Stomach (tissue), 4 donors: ENCODE results near the gene CHST11.

Experiments
- EP300 ChIP-seq: sonication (generic); formaldehyde crosslinking; IDR thresholded peaks from one replicate; pipeline ENCODE4 v1.6.1; 2017; ENCODE audit warnings: antibody characterized with exemption
- POLR2A ChIP-seq, 4 donors: fragments of 450-650 bp; IDR thresholded peaks; one replicate each; pipeline ENCODE4 v1.6.1; 2016; ENCODE audit warnings: antibody characterized with exemption in 4 of 4, control low read depth in 2 of 4, mild to moderate bottlenecking in 1 of 4, moderate library complexity in 1 of 4
- POLR2AphosphoS5 ChIP-seq, 3 donors: sonication (generic); formaldehyde crosslinking; IDR thresholded peaks; one replicate each; pipeline ENCODE4 v1.6.1; 2016; ENCODE audit warnings: antibody characterized with exemption in 3 of 3
- TF ChIP-seq, protein P1 (sequence below), 7 experiments: fragments of 450-650 bp in 4 of 7; fragments of 200-600 bp in 3 of 7; sonication (generic) in 3 of 7; IDR thresholded peaks; one replicate each; pipeline ENCODE4 v1.5.1; 2016 to 2019; ENCODE audit warnings: antibody characterized with exemption in 7 of 7, control low read depth in 2 of 7, mild to moderate bottlenecking in 1 of 7

DNA sequence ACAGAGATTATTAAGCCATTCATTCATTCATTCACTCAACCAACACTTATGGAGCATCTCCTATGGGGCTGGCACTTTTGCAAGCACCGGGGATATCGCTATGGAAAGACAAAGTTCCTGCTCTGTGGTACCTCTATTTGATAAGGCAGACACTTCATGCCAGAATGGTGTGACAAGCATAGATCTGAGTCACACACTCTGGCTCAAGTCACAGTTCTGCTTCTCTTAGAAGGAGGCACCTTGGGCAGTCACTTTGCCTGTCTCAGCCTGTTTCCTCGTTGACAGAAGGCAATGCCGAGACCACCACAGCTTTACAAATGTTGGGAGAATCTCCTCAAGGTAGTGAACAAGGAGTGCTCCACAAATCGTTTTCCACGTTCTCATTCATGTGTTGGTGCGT, 296.1 kb downstream of the CHST11 start:
- TF ChIP-seq, protein P1, sequence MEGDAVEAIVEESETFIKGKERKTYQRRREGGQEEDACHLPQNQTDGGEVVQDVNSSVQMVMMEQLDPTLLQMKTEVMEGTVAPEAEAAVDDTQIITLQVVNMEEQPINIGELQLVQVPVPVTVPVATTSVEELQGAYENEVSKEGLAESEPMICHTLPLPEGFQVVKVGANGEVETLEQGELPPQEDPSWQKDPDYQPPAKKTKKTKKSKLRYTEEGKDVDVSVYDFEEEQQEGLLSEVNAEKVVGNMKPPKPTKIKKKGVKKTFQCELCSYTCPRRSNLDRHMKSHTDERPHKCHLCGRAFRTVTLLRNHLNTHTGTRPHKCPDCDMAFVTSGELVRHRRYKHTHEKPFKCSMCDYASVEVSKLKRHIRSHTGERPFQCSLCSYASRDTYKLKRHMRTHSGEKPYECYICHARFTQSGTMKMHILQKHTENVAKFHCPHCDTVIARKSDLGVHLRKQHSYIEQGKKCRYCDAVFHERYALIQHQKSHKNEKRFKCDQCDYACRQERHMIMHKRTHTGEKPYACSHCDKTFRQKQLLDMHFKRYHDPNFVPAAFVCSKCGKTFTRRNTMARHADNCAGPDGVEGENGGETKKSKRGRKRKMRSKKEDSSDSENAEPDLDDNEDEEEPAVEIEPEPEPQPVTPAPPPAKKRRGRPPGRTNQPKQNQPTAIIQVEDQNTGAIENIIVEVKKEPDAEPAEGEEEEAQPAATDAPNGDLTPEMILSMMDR (IDR thresholded peaks at IDR 0.05) = no peak
- TF ChIP-seq POLR2A (IDR thresholded peaks at IDR 0.05) = no peak
- TF ChIP-seq EP300 = no peak
- TF ChIP-seq POLR2AphosphoS5 (IDR thresholded peaks at IDR 0.05) = no peak
